Measurements from ENCODE around the gene RYR2. TPM values are rescaled to one million over a fixed set of nuclear protein-coding genes. Genes with fewer than 3 reads are reported as not detected.

RYR2 gene
- total RNA-seq, 1 donor from 2014 or later = 5.4 TPM

GRCh38 chr1:237320890-237321289, 278.9 kb downstream of the RYR2 start:
- H3K36me3 Mint-ChIP-seq (ENCODE audit: low read depth, unreplicated experiment) = no peaks in the 10 kb centered on the region
- H3K4me1 Mint-ChIP-seq (ENCODE audit: unreplicated experiment) = no peaks in the 10 kb centered on the region
- peaks cover 2% of the 10 kb centered on the region for H3K27me3 Mint-ChIP-seq (ENCODE audit: unreplicated experiment)
- no peak for DNase-seq (ENCODE audit: low spot score)
- no peaks in the 10 kb centered on the region for H3K9me3 Mint-ChIP-seq (ENCODE audit: unreplicated experiment)
- no peak overlapping the region for H3K27ac Mint-ChIP-seq (ENCODE audit: unreplicated experiment)
- no peak overlapping the region for H3K4me3 Mint-ChIP-seq (ENCODE audit: unreplicated experiment)
- TF ChIP-seq CTCF (IDR thresholded peaks at IDR 0.05; ENCODE audit: unreplicated experiment) = no peak

GRCh38 chr1:237324226-237324625, 282.2 kb downstream of the RYR2 start:
- Mint-ChIP-seq H3K27ac (ENCODE audit: unreplicated experiment) (no peak overlapping the region), H3K27me3 (ENCODE audit: unreplicated experiment) (peaks cover 2% of the 10 kb centered on the region), H3K9me3 (ENCODE audit: unreplicated experiment) (no peaks in the 10 kb centered on the region), H3K4me3 (ENCODE audit: unreplicated experiment) (no peak overlapping the region), H3K36me3 (ENCODE audit: low read depth, unreplicated experiment) (no peaks in the 10 kb centered on the region), H3K4me1 (ENCODE audit: unreplicated experiment) (no peaks in the 10 kb centered on the region)
- no peak for DNase-seq (ENCODE audit: low spot score)
- TF ChIP-seq CTCF (IDR thresholded peaks at IDR 0.05; ENCODE audit: unreplicated experiment) = no peak

GRCh38 chr1:237327061-237327460, 285.1 kb downstream of the RYR2 start:
- H3K9me3 Mint-ChIP-seq (ENCODE audit: unreplicated experiment) = no peaks in the 10 kb centered on the region
- no peaks in the 10 kb centered on the region for H3K27me3 Mint-ChIP-seq (ENCODE audit: unreplicated experiment)
- H3K4me1 Mint-ChIP-seq (ENCODE audit: unreplicated experiment) = no peaks in the 10 kb centered on the region
- no peak for TF ChIP-seq CTCF (IDR thresholded peaks at IDR 0.05; ENCODE audit: unreplicated experiment)
- H3K27ac Mint-ChIP-seq (ENCODE audit: unreplicated experiment) = no peak overlapping the region
- DNase-seq (ENCODE audit: low spot score) = no peak
- H3K4me3 Mint-ChIP-seq (ENCODE audit: unreplicated experiment) = no peak overlapping the region
- H3K36me3 Mint-ChIP-seq (ENCODE audit: low read depth, unreplicated experiment) = no peaks in the 10 kb centered on the region

GRCh38 chr1:237340892-237341291, 298.9 kb downstream of the RYR2 start:
- DNase-seq (ENCODE audit: low spot score) = no peak
- Mint-ChIP-seq H3K9me3 (ENCODE audit: unreplicated experiment) (no peaks in the 10 kb centered on the region), H3K4me1 (ENCODE audit: unreplicated experiment) (peaks cover 7% of the 10 kb centered on the region), H3K27me3 (ENCODE audit: unreplicated experiment) (no peaks in the 10 kb centered on the region), H3K4me3 (ENCODE audit: unreplicated experiment) (no peak overlapping the region), H3K36me3 (ENCODE audit: low read depth, unreplicated experiment) (no peaks in the 10 kb centered on the region), H3K27ac (ENCODE audit: unreplicated experiment) (no peak overlapping the region)
- no peak for TF ChIP-seq CTCF (IDR thresholded peaks at IDR 0.05; ENCODE audit: unreplicated experiment)

GRCh38 chr1:237341391-237341790, 299.4 kb downstream of the RYR2 start:
- no peak overlapping the region for H3K4me3 Mint-ChIP-seq (ENCODE audit: unreplicated experiment)
- no peak for TF ChIP-seq CTCF (IDR thresholded peaks at IDR 0.05; ENCODE audit: unreplicated experiment)
- DNase-seq (ENCODE audit: low spot score) = no peak
- H3K27ac Mint-ChIP-seq (ENCODE audit: unreplicated experiment) = no peak overlapping the region
- no peaks in the 10 kb centered on the region for H3K27me3 Mint-ChIP-seq (ENCODE audit: unreplicated experiment)
- H3K4me1 Mint-ChIP-seq (ENCODE audit: unreplicated experiment) = peaks cover 7% of the 10 kb centered on the region
- H3K9me3 Mint-ChIP-seq (ENCODE audit: unreplicated experiment) = no peaks in the 10 kb centered on the region
- H3K36me3 Mint-ChIP-seq (ENCODE audit: low read depth, unreplicated experiment) = no peaks in the 10 kb centered on the region

All from endothelial cell (in vitro differentiated cells).